GM12874 (cell line): ENCODE data around the gene AEBP2.

Experiments used
- CTCF ChIP-seq: IDR thresholded peaks from 2 replicates; pipeline ENCODE4 v1.5.1; 2011; ENCODE audit warnings: low read depth, mild to moderate bottlenecking, control low read depth, low read length, moderate library complexity; ENCODE audit not compliant: insufficient read depth

Gene AEBP2

GRCh38 chr12:19456176-19456575, 16.9 kb downstream of the AEBP2 start:
- no peak for TF ChIP-seq CTCF

DNA sequence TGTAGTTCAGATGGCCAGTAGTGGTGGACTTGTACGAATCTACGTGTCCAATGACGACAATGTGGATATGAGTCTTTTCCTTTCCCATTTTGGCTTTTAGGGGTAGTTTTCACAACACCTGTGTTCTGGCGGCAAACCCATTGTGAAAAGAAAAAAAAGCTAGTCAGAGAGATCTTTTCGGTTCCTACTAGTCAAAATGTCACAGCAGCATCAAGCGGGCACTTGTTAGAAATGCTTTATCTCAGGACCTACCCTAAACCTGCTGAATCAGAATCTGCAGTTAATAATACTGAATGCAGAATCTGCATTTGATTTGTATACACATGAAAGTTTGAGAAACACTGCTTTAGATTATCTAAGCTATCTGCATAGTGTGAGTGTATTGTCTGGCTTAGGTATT, 18.3 kb downstream of the AEBP2 start:
- no peak for TF ChIP-seq CTCF

DNA sequence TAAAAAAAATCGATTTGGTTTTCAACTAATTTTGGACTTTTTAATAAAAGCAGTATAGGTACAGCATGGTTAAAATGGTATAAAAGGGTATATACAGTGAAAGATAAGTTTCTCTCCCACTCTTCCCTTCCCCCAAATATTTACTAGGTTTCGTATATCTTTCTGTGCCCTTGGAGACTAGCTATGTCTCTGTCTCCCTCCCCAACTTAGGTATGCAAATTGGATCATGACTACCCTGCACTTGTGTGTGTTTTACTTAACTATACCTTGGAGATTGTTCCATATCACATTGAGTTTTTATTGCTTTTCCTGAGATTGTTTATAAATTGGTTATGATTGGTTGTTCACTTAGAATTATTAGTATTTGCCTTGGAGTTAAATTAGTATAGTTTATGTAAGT, 19.4 kb downstream of the AEBP2 start:
- no peak for TF ChIP-seq CTCF

GRCh38 chr12:19461999-19462398, 22.7 kb downstream of the AEBP2 start:
- no peak for TF ChIP-seq CTCF

DNA sequence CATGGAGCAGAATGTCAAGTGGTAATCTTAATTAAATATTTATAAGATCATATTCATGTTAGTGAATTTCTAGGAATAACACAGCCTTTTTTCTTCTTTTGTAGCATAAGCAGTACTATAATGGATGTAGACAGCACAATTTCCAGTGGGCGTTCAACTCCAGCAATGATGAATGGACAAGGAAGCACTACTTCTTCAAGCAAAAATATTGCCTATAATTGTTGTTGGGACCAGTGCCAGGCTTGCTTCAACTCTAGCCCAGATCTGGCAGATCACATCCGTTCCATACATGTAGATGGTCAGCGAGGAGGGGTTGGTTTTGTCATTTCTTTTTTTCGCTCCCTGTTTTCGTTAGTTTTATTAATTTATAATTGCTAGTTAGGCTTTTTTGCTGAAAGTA, 23.1 kb downstream of the AEBP2 start:
- no peak for TF ChIP-seq CTCF

GRCh38 chr12:19464192-19464580, 24.9 kb downstream of the AEBP2 start:
- no peak for TF ChIP-seq CTCF

GRCh38 chr12:19465711-19466110, 26.4 kb downstream of the AEBP2 start:
- TF ChIP-seq CTCF, result no peak

GRCh38 chr12:19474147-19474546, 34.9 kb downstream of the AEBP2 start:
- TF ChIP-seq CTCF, result no peak
